Measurements from ENCODE around the gene TFF1.

DNA sequence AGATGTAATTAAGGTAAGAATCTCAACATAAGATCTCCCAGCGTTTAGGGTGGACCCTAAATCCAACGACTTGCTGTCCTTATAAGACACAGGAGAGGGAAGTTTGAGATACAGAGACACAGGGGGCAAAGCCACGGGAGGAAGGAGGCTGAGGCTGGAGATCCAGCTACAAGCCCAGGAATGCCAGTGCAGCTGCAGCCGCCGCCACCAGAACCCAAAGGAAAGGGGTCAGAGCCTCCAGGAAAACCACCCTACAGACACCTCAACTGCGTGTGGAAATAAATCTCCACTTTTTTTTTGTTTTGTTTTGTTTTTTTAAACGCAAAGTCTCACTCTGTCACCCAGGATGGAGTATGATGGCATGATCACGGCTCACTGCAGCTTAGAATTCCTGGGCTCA lies 12.1 kb upstream of the TFF1 start:
- TF ChIP-seq, protein P1, sequence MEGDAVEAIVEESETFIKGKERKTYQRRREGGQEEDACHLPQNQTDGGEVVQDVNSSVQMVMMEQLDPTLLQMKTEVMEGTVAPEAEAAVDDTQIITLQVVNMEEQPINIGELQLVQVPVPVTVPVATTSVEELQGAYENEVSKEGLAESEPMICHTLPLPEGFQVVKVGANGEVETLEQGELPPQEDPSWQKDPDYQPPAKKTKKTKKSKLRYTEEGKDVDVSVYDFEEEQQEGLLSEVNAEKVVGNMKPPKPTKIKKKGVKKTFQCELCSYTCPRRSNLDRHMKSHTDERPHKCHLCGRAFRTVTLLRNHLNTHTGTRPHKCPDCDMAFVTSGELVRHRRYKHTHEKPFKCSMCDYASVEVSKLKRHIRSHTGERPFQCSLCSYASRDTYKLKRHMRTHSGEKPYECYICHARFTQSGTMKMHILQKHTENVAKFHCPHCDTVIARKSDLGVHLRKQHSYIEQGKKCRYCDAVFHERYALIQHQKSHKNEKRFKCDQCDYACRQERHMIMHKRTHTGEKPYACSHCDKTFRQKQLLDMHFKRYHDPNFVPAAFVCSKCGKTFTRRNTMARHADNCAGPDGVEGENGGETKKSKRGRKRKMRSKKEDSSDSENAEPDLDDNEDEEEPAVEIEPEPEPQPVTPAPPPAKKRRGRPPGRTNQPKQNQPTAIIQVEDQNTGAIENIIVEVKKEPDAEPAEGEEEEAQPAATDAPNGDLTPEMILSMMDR (IDR thresholded peaks at IDR 0.05): no peak
- TF ChIP-seq POLR2A (IDR thresholded peaks at IDR 0.05) (no peak), POLR2AphosphoS5 (IDR thresholded peaks at IDR 0.05) (no peak), EP300 (IDR thresholded peaks at IDR 0.05; ENCODE audit: low read depth) (no peak)

All from transverse colon (tissue), 4 donors.